ENCODE data around the gene RAB8B. TPM values are rescaled to one million over a fixed set of nuclear protein-coding genes. Genes with fewer than 3 reads are reported as not detected.

Gene RAB8B
- total and polyA plus RNA-seq, 10 of the 15 experiments (the other 5 are each of a cell fraction or from before 2014, with no cell fraction given) = 17.8 to 104 (median 65.1) TPM

- no peak for TF ChIP-seq EP300 (IDR thresholded peaks at IDR 0.05; ENCODE audit: borderline replicate concordance in 1 of 2, control insufficient read depth in 1 of 2, low read depth in 2 of 2, low read length in 2 of 2)
Observed at GRCh38 chr15:63185206-63185605, 4.2 kb upstream of the RAB8B start (continued).

GRCh38 chr15:63186065-63186464, 3.3 kb upstream of the RAB8B start:
- no peak overlapping the region for H3K27ac ChIP-seq (ENCODE audit: control insufficient read depth, insufficient read depth)
- no peaks in the 10 kb centered on the region for H4K20me1 ChIP-seq (ENCODE audit: control insufficient read depth, insufficient read depth)
- H3K9ac ChIP-seq (ENCODE audit: control insufficient read depth, insufficient read depth, low read length) = no peak overlapping the region
- H3K4me2 ChIP-seq (ENCODE audit: control insufficient read depth, insufficient read depth) = no peak overlapping the region
- SMC1A ChIA-PET (ENCODE audit: uncharacterized antibody, unreplicated experiment) = interaction anchor here (0.7 to 3.0 kb wide), 7 partner anchors 9 to 58 kb away, joined by 3 to 8 read pairs (median 5); no protein-coding TSS in a partner anchor
- no peak for ATAC-seq
- H2AFZ ChIP-seq (ENCODE audit: control insufficient read depth, low read depth, low read length) = no peak overlapping the region
- CTCF ChIA-PET = interaction anchor here (0.7 to 2.3 kb wide), 4 partner anchors 9 to 32 kb away, joined by 3 to 6 read pairs (median 4); no protein-coding TSS in a partner anchor
- H3K4me3 ChIP-seq = no peak overlapping the region
- RAD21 ChIA-PET (ENCODE audit: unreplicated experiment) = interaction anchor here (1.2 to 3.5 kb wide), 2 partner anchors 8 to 90 kb away, joined by 3 to 13 read pairs; no protein-coding TSS in a partner anchor
- in situ Hi-C loops (cut with MboI) (no loop called here), intact Hi-C loops (cut with micrococcal nuclease; ENCODE audit: unreplicated experiment) (no loop called here)
- POLR2A ChIA-PET = interaction anchor here (1.1 to 1.2 kb wide), 2 partner anchors 9 to 25 kb away, joined by 3 to 4 read pairs; no protein-coding TSS in a partner anchor
- no peaks in the 10 kb centered on the region for H3K36me3 ChIP-seq (ENCODE audit: control insufficient read depth in 2 of 2, insufficient read depth in 2 of 2, low read length in 1 of 2)
- no peak for FAIRE-seq
- no peaks in the 10 kb centered on the region for H3K27me3 ChIP-seq (replicated peaks in 1 of 2; ENCODE audit: control insufficient read depth in 2 of 2, insufficient read depth in 2 of 2, low read length in 1 of 2)
- no peaks in the 10 kb centered on the region for H3K9me3 ChIP-seq (replicated peaks; ENCODE audit: control insufficient read depth, insufficient read depth, low read length)
- no peak for DNase-seq (ENCODE audit: low read depth, low spot score)
- no TSS peak for BruUV-seq (replicated peaks)
- peaks cover 11% of the 10 kb centered on the region for H3K4me1 ChIP-seq (ENCODE audit: control insufficient read depth, insufficient read depth, low read length)
- 85% methylated on average over 2 of the region's 2 CpGs for WGBS (ENCODE audit: insufficient coverage, insufficient replicate concordance, low lambda C conversion rate, missing lambda C conversion rate)
- peaks cover 17% of the 10 kb centered on the region for H3K79me2 ChIP-seq (ENCODE audit: control insufficient read depth, insufficient read depth, low read length)
- TF ChIP-seq CHD4 (IDR thresholded peaks at IDR 0.05) (no peak), EGR1 (IDR thresholded peaks at IDR 0.05; ENCODE audit: borderline replicate concordance in 1 of 2, low read depth in 2 of 2, low read length in 2 of 2) (no peak), RUNX3 (IDR thresholded peaks at IDR 0.05; ENCODE audit: low read length) (no peak), CTCF (IDR thresholded peaks at IDR 0.05 in 2 of 3, conservative IDR thresholded peaks at IDR 0.05 in 1 of 3; ENCODE audit: control insufficient read depth in 2 of 3, extremely low read depth in 1 of 3, insufficient read depth in 1 of 3, low read depth in 3 of 3, low read length in 3 of 3) (no peak), IRF5 (IDR thresholded peaks at IDR 0.05; ENCODE audit: borderline replicate concordance) (no peak), NR2C1 (IDR thresholded peaks at IDR 0.05) (no peak), PAX8 (IDR thresholded peaks at IDR 0.05) (no peak), RELB (IDR thresholded peaks at IDR 0.05; ENCODE audit: low read depth) (no peak), CEBPB (IDR thresholded peaks at IDR 0.05; ENCODE audit: borderline replicate concordance in 1 of 2, low read depth in 2 of 2, low read length in 2 of 2) (no peak), PBX3 (IDR thresholded peaks at IDR 0.05; ENCODE audit: insufficient replicate concordance, low read depth, low read length) (no peak), EZH2 (IDR thresholded peaks at IDR 0.05; ENCODE audit: borderline replicate concordance, control insufficient read depth, low read depth, low read length) (no peak)

All from GM12878 (cell line).